Type B pancreatic cell (in vitro differentiated cells): ENCODE data around the gene ADAM12. TPM values are rescaled to one million over a fixed set of nuclear protein-coding genes. Genes with fewer than 3 reads are reported as not detected.

Experiments used
- DNase-seq: peaks from one replicate; pipeline ENCODE4 v3.0.0; 2021; ENCODE audit warnings: mixed read lengths; ENCODE audit not compliant: unreplicated experiment; ENCODE audit errors: extremely low spot score
- H3K27ac Mint-ChIP-seq: 2 replicates; pipeline ENCODE4 v1.8.0; 2021; ENCODE audit warnings: mild to moderate bottlenecking, mixed read lengths
- H3K27me3 Mint-ChIP-seq: 2 replicates; pipeline ENCODE4 v1.8.0; 2021; ENCODE audit warnings: mixed read lengths
- H3K36me3 Mint-ChIP-seq: 2 replicates; pipeline ENCODE4 v1.8.0; 2021; ENCODE audit warnings: mixed read lengths
- H3K4me1 Mint-ChIP-seq: one replicate; pipeline ENCODE4 v1.8.0; 2021; ENCODE audit warnings: mixed read lengths; ENCODE audit not compliant: unreplicated experiment
- H3K4me3 Mint-ChIP-seq: 2 replicates; pipeline ENCODE4 v1.8.0; 2021; ENCODE audit warnings: mild to moderate bottlenecking, mixed read lengths
- H3K9me3 Mint-ChIP-seq: 2 replicates; pipeline ENCODE4 v1.8.0; 2021; ENCODE audit warnings: mixed read lengths
- CTCF ChIP-seq: fragments of 200-600 bp; sonication (generic); conservative IDR thresholded peaks from 2 replicates; pipeline ENCODE4 v1.5.0; 2021; ENCODE audit warnings: antibody characterized with exemption, mild to moderate bottlenecking
- total RNA-seq: library from RNA; stranded (reverse); gene quantifications from 2 replicates; pipeline ENCODE4 v1.2.1, GENCODE V29; 2021; ENCODE audit warnings: low replicate concordance

ADAM12 gene
- total RNA-seq, 1 donor from 2014 or later, result 31.6 TPM

- no peaks in the 10 kb centered on the region for H3K9me3 Mint-ChIP-seq
- DNase-seq, result no peak
- no peak overlapping the region for H3K4me3 Mint-ChIP-seq
- H3K4me1 Mint-ChIP-seq, result peaks cover 18% of the 10 kb centered on the region
- no peak overlapping the region for H3K27ac Mint-ChIP-seq
- H3K27me3 Mint-ChIP-seq, result no peaks in the 10 kb centered on the region
- TF ChIP-seq CTCF, result no peak
- H3K36me3 Mint-ChIP-seq, result peaks cover 20% of the 10 kb centered on the region
Measured at GRCh38 chr10:126006906-126007305, 381.4 kb downstream of the ADAM12 start.

GRCh38 chr10:126006264-126006663, 382.0 kb downstream of the ADAM12 start:
- TF ChIP-seq CTCF, result no peak
- Mint-ChIP-seq H3K9me3 (no peaks in the 10 kb centered on the region), H3K4me1 (peaks cover 18% of the 10 kb centered on the region), H3K27ac (no peak overlapping the region), H3K27me3 (no peaks in the 10 kb centered on the region), H3K4me3 (no peak overlapping the region), H3K36me3 (peaks cover 22% of the 10 kb centered on the region)
- DNase-seq, result no peak

GRCh38 chr10:126004752-126005151, 383.5 kb downstream of the ADAM12 start:
- no peak for TF ChIP-seq CTCF
- Mint-ChIP-seq H3K4me1 (peaks cover 17% of the 10 kb centered on the region), H3K36me3 (peaks cover 23% of the 10 kb centered on the region), H3K27me3 (no peaks in the 10 kb centered on the region), H3K27ac (no peak overlapping the region), H3K9me3 (no peaks in the 10 kb centered on the region), H3K4me3 (no peak overlapping the region)
- no peak for DNase-seq

GRCh38 chr10:126001576-126001975, 386.7 kb downstream of the ADAM12 start:
- Mint-ChIP-seq H3K27ac (no peak overlapping the region), H3K27me3 (no peaks in the 10 kb centered on the region), H3K36me3 (peaks cover 13% of the 10 kb centered on the region), H3K9me3 (no peaks in the 10 kb centered on the region), H3K4me1 (no peaks in the 10 kb centered on the region), H3K4me3 (no peak overlapping the region)
- TF ChIP-seq CTCF, result no peak
- no peak for DNase-seq

GRCh38 chr10:125999694-126000093, 388.6 kb downstream of the ADAM12 start:
- no peak for DNase-seq
- Mint-ChIP-seq H3K27ac (no peak overlapping the region), H3K36me3 (peaks cover 9% of the 10 kb centered on the region), H3K27me3 (no peaks in the 10 kb centered on the region), H3K9me3 (no peaks in the 10 kb centered on the region), H3K4me3 (no peak overlapping the region), H3K4me1 (no peaks in the 10 kb centered on the region)
- no peak for TF ChIP-seq CTCF

- TF ChIP-seq CTCF, result no peak
- no peaks in the 10 kb centered on the region for H3K9me3 Mint-ChIP-seq
- H3K4me1 Mint-ChIP-seq, result peaks cover 5% of the 10 kb centered on the region
- peaks cover 13% of the 10 kb centered on the region for H3K36me3 Mint-ChIP-seq
- no peak overlapping the region for H3K27ac Mint-ChIP-seq
- no peak for DNase-seq
- H3K4me3 Mint-ChIP-seq, result no peak overlapping the region
- no peaks in the 10 kb centered on the region for H3K27me3 Mint-ChIP-seq
Measured at GRCh38 chr10:125997586-125997985, 390.7 kb downstream of the ADAM12 start.
